Spleen (tissue), 7 donors: Measurements from ENCODE around the gene TCF7L2.

Source experiments
- CTCF ChIP-seq, 11 experiments: fragments of 200-600 bp in 7 of 11; fragments of 450-650 bp in 4 of 11; sonication (generic) in 4 of 11; IDR thresholded peaks in 8 of 11; conservative IDR thresholded peaks in 3 of 11; 1 replicate in 7 of 11; 2 replicates in 4 of 11; pipeline versions ENCODE4 v1.4.0 to v1.8.0; 2016 to 2021; ENCODE audit warnings: antibody characterized with exemption in 11 of 11, inconsistent platforms in 4 of 11, mild to moderate bottlenecking in 1 of 11
- POLR2A ChIP-seq, 3 donors: fragments of 450-650 bp; IDR thresholded peaks; one replicate each; pipeline ENCODE4 v1.5.1; 2017; ENCODE audit warnings: antibody characterized with exemption in 3 of 3, mild to moderate bottlenecking in 1 of 3
- POLR2AphosphoS5 ChIP-seq, 3 donors: sonication (generic); formaldehyde crosslinking; IDR thresholded peaks; one replicate each; pipeline ENCODE4 v1.5.1; 2017; ENCODE audit warnings: antibody characterized with exemption in 3 of 3
- donor health status: DM: no; HTN: no; CAD: no; lungs with moderate emphysema.
- donor health status: DM: no; HTN: no; CAD: no.
- donor health status: DM: no; HTN: no; CAD: no.

GRCh38 chr10:113178771-113179170 is 228.7 kb downstream of the TCF7L2 start:
- TF ChIP-seq CTCF (IDR thresholded peaks at IDR 0.05 in 8 of 11, conservative IDR thresholded peaks at IDR 0.05 in 3 of 11) = no peak
- no peak for TF ChIP-seq POLR2A (IDR thresholded peaks at IDR 0.05)
- TF ChIP-seq POLR2AphosphoS5 (IDR thresholded peaks at IDR 0.05) = no peak
